HCT116 (cell line): ENCODE results near the gene SLC25A42. TPM values are rescaled to one million over a fixed set of nuclear protein-coding genes. Genes with fewer than 3 reads are reported as not detected.

Source experiments
- ATAC-seq: fragments of 200-7000 bp; cut with Tn5 transposase; 2 replicates; pipeline ENCODE4 v1.9.1; 2020; ENCODE audit warnings: mild to moderate bottlenecking, moderate library complexity
- BruUV-seq: library from RNA; stranded (reverse); fragments of 400-500 nt; replicated peaks from 2 replicates; lab custom pipeline; 2021; lab: Mats Ljungman, UMichigan
- CTCF ChIA-PET: fragments of 300-600 bp; sonication (Branson Sonifier 250); formaldehyde crosslinking; loops from one replicate; lab custom pipeline; 2021; ENCODE audit warnings: antibody characterized with exemption; lab: Charles Lee
- POLR2A ChIA-PET: fragments of 300-600, 350-600 bp; sonication (Branson Sonifier 250); formaldehyde crosslinking; loops from one replicate; lab custom pipeline; 2021; ENCODE audit warnings: antibody characterized with exemption; lab: Charles Lee
- RAD21 ChIA-PET, 2 experiments: fragments of 300-600 bp; sonication (Branson Sonifier 250); formaldehyde crosslinking; loops; one replicate each; lab custom pipeline; 2023; ENCODE audit warnings: low total read pairs in 2 of 2; ENCODE audit not compliant: uncharacterized antibody in 2 of 2, unreplicated experiment in 2 of 2, low non-redundant PET in 1 of 2; lab: Charles Lee
- DNase-seq: peaks from one replicate; pipeline ENCODE4 v3.0.0-alpha.2; 2010; ENCODE audit warnings: low read depth, low spot score
- H2AFZ ChIP-seq: fragments of 200-600 bp; shearing (Covaris generic), sonication (generic); 2 replicates; pipeline ENCODE4 v1.6.1; 2017; ENCODE audit warnings: low read depth, mixed run types, mixed read lengths, antibody characterized with exemption, low read length; ENCODE audit not compliant: poor library complexity, severe bottlenecking
- H3K27ac ChIP-seq: 2 replicates; pipeline ENCODE4 v1.5.1; 2012; ENCODE audit warnings: low read depth, low read length
- H3K27me3 ChIP-seq: fragments of 200-600 bp; sonication (generic); 2 replicates; pipeline ENCODE4 v1.6.1; 2016; ENCODE audit warnings: mixed run types, low read length, mixed read lengths; ENCODE audit not compliant: insufficient read depth
- H3K36me3 ChIP-seq, 2 experiments: fragments of 200-500 bp in 1 of 2; fragments of 200-600 bp in 1 of 2; sonication (Bioruptor generic) in 1 of 2; sonication (generic) in 1 of 2; 2 replicates each; pipeline versions ENCODE4 v1.5.1 to v1.6.1; 2014 to 2016; ENCODE audit warnings: low read length in 2 of 2, inconsistent platforms in 1 of 2, mixed read lengths in 1 of 2, mixed run types in 1 of 2; ENCODE audit not compliant: insufficient read depth in 2 of 2, control insufficient read depth in 1 of 2
- H3K4me1 ChIP-seq, 2 experiments: fragments of 200-600 bp in 1 of 2; sonication (generic) in 1 of 2; 2 replicates each; pipeline versions ENCODE4 v1.5.1 to v1.6.1; 2012 to 2017; ENCODE audit warnings: low read length in 2 of 2, inconsistent platforms in 1 of 2, mild to moderate bottlenecking in 1 of 2, mixed read lengths in 1 of 2, mixed run types in 1 of 2, moderate library complexity in 1 of 2; ENCODE audit not compliant: insufficient read depth in 2 of 2, control insufficient read depth in 1 of 2
- H3K4me2 ChIP-seq: fragments of 200-600 bp; sonication (generic); 2 replicates; pipeline ENCODE4 v1.6.1; 2017; ENCODE audit warnings: mixed run types, low read length, mixed read lengths
- H3K4me3 ChIP-seq, 2 experiments: fragments of 200-600 bp in 1 of 2; sonication (generic) in 1 of 2; replicated peaks in 1 of 2; 2 replicates each; pipeline ENCODE4 v1.5.1; 2011 to 2016; ENCODE audit warnings: low read length in 2 of 2, control low read depth in 1 of 2, low read depth in 1 of 2, mild to moderate bottlenecking in 1 of 2, mixed read lengths in 1 of 2, mixed run types in 1 of 2
- H3K79me2 ChIP-seq: fragments of 200-600 bp; sonication (generic); 2 replicates; pipeline ENCODE4 v1.6.1; 2017; ENCODE audit warnings: mild to moderate bottlenecking, mixed run types, low read length, moderate library complexity, mixed read lengths; ENCODE audit not compliant: insufficient read depth
- H3K9ac ChIP-seq: fragments of 200-600 bp; sonication (generic); 2 replicates; pipeline ENCODE4 v1.6.1; 2016; ENCODE audit warnings: low read length, mixed read lengths
- H3K9me2 ChIP-seq: fragments of 200-600 bp; sonication (generic), shearing (Covaris generic); 2 replicates; pipeline ENCODE4 v1.6.1; 2017; ENCODE audit warnings: mixed run types, mild to moderate bottlenecking, moderate library complexity; ENCODE audit not compliant: insufficient read depth
- H3K9me3 ChIP-seq, 2 experiments: fragments of 200-500 bp in 1 of 2; fragments of 200-600 bp in 1 of 2; sonication (Bioruptor generic) in 1 of 2; sonication (generic) in 1 of 2; 2 replicates each; pipeline ENCODE4 v1.6.1; 2014 to 2017; ENCODE audit warnings: low read length in 2 of 2, mixed read lengths in 2 of 2, inconsistent platforms in 1 of 2, low read depth in 1 of 2, mild to moderate bottlenecking in 1 of 2, mixed run types in 1 of 2, moderate library complexity in 1 of 2; ENCODE audit not compliant: control insufficient read depth in 1 of 2, insufficient read depth in 1 of 2
- H4K20me1 ChIP-seq: fragments of 200-600 bp; sonication (generic), shearing (Covaris generic); 2 replicates; pipeline ENCODE4 v1.6.1; 2017; ENCODE audit warnings: mixed run types, mild to moderate bottlenecking, moderate library complexity; ENCODE audit not compliant: insufficient read depth
- CTCF ChIP-seq, 3 experiments: fragments of 200-600 bp in 1 of 3; sonication (generic) in 1 of 3; IDR thresholded peaks in 2 of 3; conservative IDR thresholded peaks in 1 of 3; 2 replicates each; pipeline ENCODE4 v1.5.1; 2012 to 2017; ENCODE audit warnings: low read depth in 2 of 3, low read length in 2 of 3, antibody characterized with exemption in 1 of 3, borderline replicate concordance in 1 of 3, control low read depth in 1 of 3, mild to moderate bottlenecking in 1 of 3, mixed read lengths in 1 of 3, mixed run types in 1 of 3, moderate library complexity in 1 of 3; ENCODE audit not compliant: insufficient read depth in 1 of 3
- MAX ChIP-seq: IDR thresholded peaks from 2 replicates; pipeline ENCODE4 v1.6.1; 2012
- POLR2AphosphoS5 ChIP-seq: IDR thresholded peaks from 2 replicates; pipeline ENCODE4 v1.6.1; 2011; ENCODE audit warnings: mild to moderate bottlenecking, low read depth, low read length, moderate library complexity
- RAD21 ChIP-seq: IDR thresholded peaks from 2 replicates; pipeline ENCODE4 v1.6.1; 2012; ENCODE audit warnings: low read depth, mild to moderate bottlenecking
- REST ChIP-seq: IDR thresholded peaks from 2 replicates; pipeline ENCODE4 v1.6.1; 2012; ENCODE audit warnings: low read depth
- SRF ChIP-seq: IDR thresholded peaks from 2 replicates; pipeline ENCODE4 v1.6.1; 2012; ENCODE audit warnings: low read depth
- intact Hi-C: fragments of 100-400 bp; cut with micrococcal nuclease; formaldehyde crosslinking; loops from 2 replicates; pipeline ENCODE4 v1.10.0; 2022
- total RNA-seq: library from RNA; stranded (reverse); gene quantifications from one replicate; pipeline ENCODE4 v1.2.1, GENCODE V29; 2021; ENCODE audit not compliant: unreplicated experiment

SLC25A42 gene
- total RNA-seq, 1 experiment from 2014 or later = 10.2 TPM

DNA sequence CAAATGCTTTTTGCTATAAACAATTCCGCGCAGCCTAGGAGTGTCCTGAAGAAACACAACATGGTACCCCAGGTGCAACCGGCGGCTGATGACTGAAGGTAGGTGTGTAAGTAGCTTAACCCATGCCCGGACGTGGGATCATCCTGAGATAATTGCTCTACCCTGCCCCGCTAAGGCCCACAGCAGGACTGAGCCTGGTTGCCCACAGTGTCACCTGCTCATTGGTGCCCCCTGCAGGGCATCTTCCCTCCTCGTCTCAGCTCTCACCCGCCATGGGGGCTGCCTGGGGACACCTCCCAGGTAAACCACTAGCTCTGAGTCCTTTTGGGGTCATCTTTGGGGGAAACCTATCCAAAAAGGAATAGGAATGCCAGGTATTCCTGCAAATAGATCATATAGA lies 52.2 kb downstream of the SLC25A42 start:
- no peak for TF ChIP-seq SRF
- TF ChIP-seq CTCF (IDR thresholded peaks at IDR 0.05 in 2 of 3, conservative IDR thresholded peaks at IDR 0.05 in 1 of 3; ENCODE audit: borderline replicate concordance in 1 of 3, insufficient read depth in 1 of 3, low read depth in 2 of 3, low read length in 2 of 3) = peak; percentile 54 to 88 (median 83); a peak in 5 of 6 replicates
- TF ChIP-seq POLR2AphosphoS5 = no peak
- peak; percentile 69 for TF ChIP-seq RAD21
- TF ChIP-seq REST = no peak
- no peak for TF ChIP-seq MAX
- no TSS peak for BruUV-seq
- RAD21 ChIA-PET = no interaction called here

More for the DNA sequence above, 52.2 kb downstream of the SLC25A42 start:
- no peaks in the 10 kb centered on the region for H3K79me2 ChIP-seq
- H2AFZ ChIP-seq = no peak overlapping the region
- DNase-seq (no peak), ATAC-seq (peak; percentile 72)
- H3K4me2 ChIP-seq = no peak overlapping the region
- no peak overlapping the region for H3K27ac ChIP-seq
- H3K9ac ChIP-seq = no peak overlapping the region
- ChIA-PET POLR2A (interaction anchor here (0.9 kb wide), 1 partner anchor 53 kb away, joined by 3 read pairs; the partner anchor contains the start of gene SLC25A42), CTCF (interaction anchor here (1.0 to 1.1 kb wide), 5 partner anchors 9 to 63 kb away, joined by 3 to 5 read pairs (median 4); no protein-coding TSS in a partner anchor)
- no peaks in the 10 kb centered on the region for H3K9me2 ChIP-seq
- H3K36me3 ChIP-seq = peaks cover 13 to 21% of the 10 kb centered on the region in 2 experiments; a peak in 3 of 4 replicates
- no peak overlapping the region for H3K4me3 ChIP-seq
- no peaks in the 10 kb centered on the region for H3K27me3 ChIP-seq
- no peaks in the 10 kb centered on the region for H4K20me1 ChIP-seq
- intact Hi-C loops = loop anchor here (1.0 kb wide), 1 partner anchor 62 kb away; no protein-coding TSS in a partner anchor
- H3K4me1 ChIP-seq = peaks cover 5 to 13% of the 10 kb centered on the region in 2 experiments; a peak in 3 of 4 replicates
- H3K9me3 ChIP-seq = no peaks in the 10 kb centered on the region
